MCF 10A (cell line): ENCODE data around the gene SCLT1. TPM values are rescaled to one million over a fixed set of nuclear protein-coding genes. Genes with fewer than 3 reads are reported as not detected.

Source experiments
- BruUV-seq: library from RNA; stranded (reverse); fragments of 400-500 nt; replicated peaks from 2 replicates; lab custom pipeline; 2021; lab: Mats Ljungman, UMichigan
- CTCF ChIA-PET: fragments of 300-600 bp; sonication (Branson Sonifier 250); formaldehyde crosslinking; extraction: SDS; loops from one replicate; lab custom pipeline; 2021; ENCODE audit warnings: antibody characterized with exemption, inconsistent platforms; lab: Yijun Ruan, JAX
- POLR2A ChIA-PET: fragments of 300-600, 350-650 bp; sonication (Branson Sonifier 250); formaldehyde crosslinking; extraction: SDS; loops from one replicate; lab custom pipeline; 2020; ENCODE audit warnings: antibody characterized with exemption, inconsistent platforms; lab: Yijun Ruan, JAX
- DNase-seq: peaks from one replicate; pipeline ENCODE4 v3.0.0-alpha.2; 2018; ENCODE audit not compliant: unreplicated experiment
- H3K27ac Mint-ChIP-seq: one replicate; pipeline ENCODE4 v1.8.0; 2022; ENCODE audit warnings: mild to moderate bottlenecking, low read depth, mixed read lengths; ENCODE audit not compliant: unreplicated experiment
- H3K27me3 Mint-ChIP-seq: one replicate; pipeline ENCODE4 v1.8.0; 2022; ENCODE audit warnings: mixed read lengths; ENCODE audit not compliant: insufficient read depth, unreplicated experiment
- H3K36me3 Mint-ChIP-seq: one replicate; pipeline ENCODE4 v1.8.0; 2022; ENCODE audit warnings: mild to moderate bottlenecking, moderate library complexity, mixed read lengths; ENCODE audit not compliant: insufficient read depth, unreplicated experiment
- H3K4me1 Mint-ChIP-seq: one replicate; pipeline ENCODE4 v1.8.0; 2022; ENCODE audit warnings: mixed read lengths; ENCODE audit not compliant: insufficient read depth, unreplicated experiment
- H3K4me3 Mint-ChIP-seq: one replicate; pipeline ENCODE4 v1.8.0; 2022; ENCODE audit warnings: mild to moderate bottlenecking, moderate library complexity, mixed read lengths; ENCODE audit not compliant: unreplicated experiment
- H3K9me3 Mint-ChIP-seq: one replicate; pipeline ENCODE4 v1.8.0; 2022; ENCODE audit warnings: mixed read lengths; ENCODE audit not compliant: unreplicated experiment
- intact Hi-C: fragments of 100-400 bp; cut with micrococcal nuclease; formaldehyde crosslinking; loops from 2 replicates; pipeline ENCODE4 v1.14.1; 2022
- total RNA-seq: library from RNA; stranded (reverse); gene quantifications from 2 replicates; pipeline ENCODE4 v1.2.3, GENCODE V29; 2022
- TF ChIP-seq, protein P1 (sequence below): fragments of 200-600 bp; IDR thresholded peaks from one replicate; pipeline ENCODE4 v1.8.0; 2022; ENCODE audit warnings: antibody characterized with exemption, mild to moderate bottlenecking; ENCODE audit not compliant: unreplicated experiment

Gene SCLT1
- total RNA-seq, 1 experiment from 2014 or later: 20.7 TPM

DNA sequence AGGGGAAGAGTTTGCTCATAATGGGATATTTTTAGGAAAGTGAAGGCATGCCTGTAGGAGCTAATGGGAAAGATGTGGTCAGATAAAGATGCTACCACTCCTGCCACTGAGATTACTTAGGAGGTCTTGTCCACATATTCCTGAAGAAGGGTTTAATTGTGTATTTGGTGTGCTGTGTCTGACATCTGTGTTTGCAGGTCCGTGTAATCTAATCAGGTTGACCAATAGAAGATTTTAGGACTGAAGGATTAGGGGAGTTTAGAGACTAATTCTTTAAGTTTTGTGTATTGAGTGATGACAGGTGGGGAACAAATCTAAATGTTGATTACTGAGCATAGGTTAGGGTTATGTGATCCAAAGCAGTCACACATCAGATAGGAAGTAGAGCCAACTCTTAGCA lies 226.6 kb downstream of the SCLT1 start:
- POLR2A ChIA-PET: no interaction called here
- Mint-ChIP-seq H3K4me1 (peaks cover 11% of the 10 kb centered on the region), H3K36me3 (peaks cover 88% of the 10 kb centered on the region), H3K9me3 (no peaks in the 10 kb centered on the region), H3K27me3 (no peaks in the 10 kb centered on the region), H3K4me3 (no peak overlapping the region), H3K27ac (peak overlapping the region; percentile 17)
- intact Hi-C loops: loop anchor here (5.0 kb wide), 1 partner anchor 226 kb away; the partner anchor contains the start of gene SCLT1
- DNase-seq: no peak
- BruUV-seq: no TSS peak
- CTCF ChIA-PET: interaction anchor here (1.7 kb wide), 1 partner anchor 301 kb away, joined by 6 read pairs; no protein-coding TSS in a partner anchor
- TF ChIP-seq, protein P1, sequence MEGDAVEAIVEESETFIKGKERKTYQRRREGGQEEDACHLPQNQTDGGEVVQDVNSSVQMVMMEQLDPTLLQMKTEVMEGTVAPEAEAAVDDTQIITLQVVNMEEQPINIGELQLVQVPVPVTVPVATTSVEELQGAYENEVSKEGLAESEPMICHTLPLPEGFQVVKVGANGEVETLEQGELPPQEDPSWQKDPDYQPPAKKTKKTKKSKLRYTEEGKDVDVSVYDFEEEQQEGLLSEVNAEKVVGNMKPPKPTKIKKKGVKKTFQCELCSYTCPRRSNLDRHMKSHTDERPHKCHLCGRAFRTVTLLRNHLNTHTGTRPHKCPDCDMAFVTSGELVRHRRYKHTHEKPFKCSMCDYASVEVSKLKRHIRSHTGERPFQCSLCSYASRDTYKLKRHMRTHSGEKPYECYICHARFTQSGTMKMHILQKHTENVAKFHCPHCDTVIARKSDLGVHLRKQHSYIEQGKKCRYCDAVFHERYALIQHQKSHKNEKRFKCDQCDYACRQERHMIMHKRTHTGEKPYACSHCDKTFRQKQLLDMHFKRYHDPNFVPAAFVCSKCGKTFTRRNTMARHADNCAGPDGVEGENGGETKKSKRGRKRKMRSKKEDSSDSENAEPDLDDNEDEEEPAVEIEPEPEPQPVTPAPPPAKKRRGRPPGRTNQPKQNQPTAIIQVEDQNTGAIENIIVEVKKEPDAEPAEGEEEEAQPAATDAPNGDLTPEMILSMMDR: no peak

DNA sequence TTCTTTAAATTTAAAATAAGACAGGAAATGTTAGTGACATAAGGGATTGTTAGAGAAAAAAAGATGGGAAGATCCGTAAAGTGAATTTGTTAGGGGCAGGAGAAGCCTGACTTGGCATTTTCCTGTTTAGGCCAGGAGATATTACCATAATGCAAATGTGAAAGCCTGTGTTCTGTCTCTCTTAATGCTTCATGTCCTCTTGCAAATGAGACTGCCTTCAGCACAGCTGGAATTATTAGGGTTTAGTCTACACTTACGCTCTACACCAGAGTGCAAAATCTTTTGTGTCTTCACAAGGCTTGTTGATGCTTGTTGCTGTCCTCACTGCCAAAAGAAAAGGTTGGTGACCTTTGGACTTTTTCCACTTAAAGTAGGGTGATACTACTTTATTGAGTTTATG lies 227.1 kb downstream of the SCLT1 start:
- Mint-ChIP-seq H3K36me3 (peaks cover 88% of the 10 kb centered on the region), H3K4me3 (no peak overlapping the region), H3K9me3 (no peaks in the 10 kb centered on the region), H3K27me3 (no peaks in the 10 kb centered on the region), H3K27ac (peak overlapping the region; percentile 17), H3K4me1 (peaks cover 8% of the 10 kb centered on the region)
- BruUV-seq: no TSS peak
- TF ChIP-seq, protein P1: no peak
- CTCF ChIA-PET: interaction anchor here (0.7 to 1.1 kb wide), 3 partner anchors 10 to 300 kb away, joined by 3 read pairs; no protein-coding TSS in a partner anchor
- intact Hi-C loops: loop anchor here (5.0 kb wide), 1 partner anchor 226 kb away; the partner anchor contains the start of gene SCLT1
- no peak for DNase-seq
- POLR2A ChIA-PET: no interaction called here

DNA sequence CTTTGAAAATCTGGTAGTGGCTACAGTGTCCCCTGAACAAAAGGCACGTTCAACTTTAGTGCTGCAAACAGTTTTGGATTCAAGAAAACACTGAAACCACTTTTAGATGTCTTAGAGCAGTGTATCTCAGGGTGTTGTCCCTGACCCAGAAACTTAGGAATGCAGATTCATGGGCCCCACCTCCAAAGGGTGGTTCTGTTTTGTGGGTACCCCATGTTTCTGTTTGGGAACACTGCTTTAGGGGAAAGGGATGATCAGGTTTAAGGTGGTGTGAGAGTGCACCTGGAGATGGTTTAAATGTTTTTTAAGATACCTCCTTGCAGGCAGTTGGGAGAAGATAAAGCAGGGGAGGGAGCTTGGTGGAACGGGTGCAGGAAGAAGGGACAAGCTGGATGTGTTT lies 228.2 kb downstream of the SCLT1 start:
- CTCF ChIA-PET: interaction anchor here (1.0 to 1.1 kb wide), 2 partner anchors 9 to 299 kb away, joined by 3 read pairs; no protein-coding TSS in a partner anchor
- POLR2A ChIA-PET: no interaction called here
- peaks cover 8% of the 10 kb centered on the region for H3K4me1 Mint-ChIP-seq
- DNase-seq: no peak
- intact Hi-C loops: loop anchor here (5.0 kb wide), 1 partner anchor 227 kb away; the partner anchor contains the start of gene SCLT1
- TF ChIP-seq, protein P1: no peak
- no TSS peak for BruUV-seq
- no peaks in the 10 kb centered on the region for H3K27me3 Mint-ChIP-seq
- peak overlapping the region; percentile 17 for H3K27ac Mint-ChIP-seq
- peaks cover 85% of the 10 kb centered on the region for H3K36me3 Mint-ChIP-seq
- no peak overlapping the region for H3K4me3 Mint-ChIP-seq
- H3K9me3 Mint-ChIP-seq: no peaks in the 10 kb centered on the region

DNA sequence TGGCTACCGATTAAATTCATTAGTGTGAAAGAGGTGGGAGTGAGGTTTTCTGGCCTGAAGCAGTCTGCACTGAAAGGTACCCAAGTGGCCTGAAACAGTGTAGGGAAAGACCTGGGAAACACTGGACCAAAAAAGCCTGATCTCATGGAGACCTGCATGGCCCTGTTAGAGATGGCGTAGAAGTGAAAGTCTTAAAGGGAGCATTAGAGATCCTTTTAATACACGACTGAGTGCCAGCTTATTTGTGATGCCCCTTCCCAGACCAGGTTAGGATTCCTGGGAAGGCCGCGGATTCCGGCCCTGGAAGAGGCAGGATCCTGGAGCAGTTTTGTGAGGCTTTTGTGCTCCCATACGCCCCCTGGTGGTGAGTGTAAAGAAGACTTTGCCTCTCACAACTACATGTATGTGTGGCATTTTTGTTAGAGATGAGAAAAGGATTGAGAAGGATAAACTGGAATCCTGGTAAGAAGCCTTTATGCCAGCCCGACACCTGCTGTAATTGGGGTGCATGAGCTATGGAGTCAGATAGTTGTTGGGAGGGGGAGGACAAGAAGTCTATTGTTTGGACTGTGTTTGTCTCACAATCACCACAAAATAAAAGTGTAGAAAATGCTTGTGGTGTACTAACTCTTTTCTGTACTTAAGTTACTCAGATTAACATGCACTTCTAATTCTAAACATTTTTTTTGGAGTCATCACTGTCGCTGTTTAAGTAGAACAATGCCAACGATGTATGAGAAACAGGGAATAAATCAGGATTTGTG lies 229.8 kb downstream of the SCLT1 start:
- Mint-ChIP-seq H3K4me3 (no peak overlapping the region), H3K36me3 (peaks cover 89% of the 10 kb centered on the region), H3K4me1 (peaks cover 3% of the 10 kb centered on the region), H3K27me3 (no peaks in the 10 kb centered on the region), H3K27ac (peak overlapping the region; percentile 47), H3K9me3 (no peaks in the 10 kb centered on the region)
- intact Hi-C loops: loop anchor here (1.0 kb wide), 5 partner anchors 53 to 672 kb away; no protein-coding TSS in a partner anchor
- BruUV-seq: no TSS peak
- TF ChIP-seq, protein P1: peak; percentile 63
- POLR2A ChIA-PET: interaction anchor here (0.8 to 1.1 kb wide), 3 partner anchors 9 to 671 kb away, joined by 4 to 8 read pairs (median 4); no protein-coding TSS in a partner anchor
- CTCF ChIA-PET: interaction anchor here (0.6 to 3.1 kb wide), 42 partner anchors 9 to 677 kb away, joined by 3 to 40 read pairs (median 4); partner anchors contain the start of gene JADE1
- peak; percentile 89 for DNase-seq
